Measurements from ENCODE around the gene MISP3. TPM values are rescaled to one million over a fixed set of nuclear protein-coding genes. Genes with fewer than 3 reads are reported as not detected.

Gene MISP3
- total RNA-seq, 1 donor from 2014 or later = 1.5 TPM

GRCh38 chr19:14107581-14108461 is 35.2 kb downstream of the MISP3 start:
- Histone ChIP-seq H3K36me3 (ENCODE audit: control insufficient read depth, insufficient read depth, low read length) (no peaks in the 10 kb centered on the region), H3K4me3 (ENCODE audit: low read depth, low read length) (no peak overlapping the region), H3K27me3 (ENCODE audit: control insufficient read depth, insufficient read depth, low read length) (no peaks in the 10 kb centered on the region)
- no peak for TF ChIP-seq CTCF (IDR thresholded peaks at IDR 0.05; ENCODE audit: insufficient read depth, low read length, poor library complexity, severe bottlenecking)
- DNase-seq (ENCODE audit: low read depth) = no peak

- no peak for DNase-seq (ENCODE audit: low read depth)
- TF ChIP-seq CTCF (IDR thresholded peaks at IDR 0.05; ENCODE audit: insufficient read depth, low read length, poor library complexity, severe bottlenecking) = no peak
- H3K36me3 ChIP-seq (ENCODE audit: control insufficient read depth, insufficient read depth, low read length) = no peaks in the 10 kb centered on the region
- H3K27me3 ChIP-seq (ENCODE audit: control insufficient read depth, insufficient read depth, low read length) = no peaks in the 10 kb centered on the region
- no peak overlapping the region for H3K4me3 ChIP-seq (ENCODE audit: low read depth, low read length)
Measured at GRCh38 chr19:14110650-14111049, 38.1 kb downstream of the MISP3 start.

- H3K4me3 ChIP-seq (ENCODE audit: low read depth, low read length) = no peak overlapping the region
- no peak for TF ChIP-seq CTCF (IDR thresholded peaks at IDR 0.05; ENCODE audit: insufficient read depth, low read length, poor library complexity, severe bottlenecking)
- DNase-seq (ENCODE audit: low read depth) = no peak
- H3K27me3 ChIP-seq (ENCODE audit: control insufficient read depth, insufficient read depth, low read length) = no peaks in the 10 kb centered on the region
- H3K36me3 ChIP-seq (ENCODE audit: control insufficient read depth, insufficient read depth, low read length) = no peaks in the 10 kb centered on the region
Measured at GRCh38 chr19:14111486-14111885, 38.9 kb downstream of the MISP3 start.

- TF ChIP-seq CTCF (IDR thresholded peaks at IDR 0.05; ENCODE audit: insufficient read depth, low read length, poor library complexity, severe bottlenecking) = no peak
- DNase-seq (ENCODE audit: low read depth) = no peak
- H3K4me3 ChIP-seq (ENCODE audit: low read depth, low read length) = no peak overlapping the region
- H3K27me3 ChIP-seq (ENCODE audit: control insufficient read depth, insufficient read depth, low read length) = no peaks in the 10 kb centered on the region
- no peaks in the 10 kb centered on the region for H3K36me3 ChIP-seq (ENCODE audit: control insufficient read depth, insufficient read depth, low read length)
Measured at GRCh38 chr19:14112051-14112808, 39.6 kb downstream of the MISP3 start.

GRCh38 chr19:14112809-14113385 is 40.3 kb downstream of the MISP3 start:
- Histone ChIP-seq H3K4me3 (ENCODE audit: low read depth, low read length) (no peak overlapping the region), H3K36me3 (ENCODE audit: control insufficient read depth, insufficient read depth, low read length) (no peaks in the 10 kb centered on the region), H3K27me3 (ENCODE audit: control insufficient read depth, insufficient read depth, low read length) (no peaks in the 10 kb centered on the region)
- no peak for TF ChIP-seq CTCF (IDR thresholded peaks at IDR 0.05; ENCODE audit: insufficient read depth, low read length, poor library complexity, severe bottlenecking)
- no peak for DNase-seq (ENCODE audit: low read depth)

Measured in kidney epithelial cell (primary cell).